AG10803 (cell line): Measurements from ENCODE around the gene SELENOM.

Experiments used
- DNase-seq: peaks from one replicate; pipeline ENCODE4 v3.0.0; 2010; ENCODE audit warnings: low read depth
- H3K4me3 ChIP-seq: 2 replicates; pipeline ENCODE4 v1.5.1; 2011; ENCODE audit warnings: mild to moderate bottlenecking, low read length, control low read depth
- TF ChIP-seq, protein P1 (sequence below): conservative IDR thresholded peaks from 2 replicates; pipeline ENCODE4 v1.5.1; 2011; ENCODE audit warnings: mild to moderate bottlenecking, low read length, control low read depth, inconsistent platforms

The SELENOM gene, protein sequence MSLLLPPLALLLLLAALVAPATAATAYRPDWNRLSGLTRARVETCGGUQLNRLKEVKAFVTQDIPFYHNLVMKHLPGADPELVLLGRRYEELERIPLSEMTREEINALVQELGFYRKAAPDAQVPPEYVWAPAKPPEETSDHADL

DNA sequence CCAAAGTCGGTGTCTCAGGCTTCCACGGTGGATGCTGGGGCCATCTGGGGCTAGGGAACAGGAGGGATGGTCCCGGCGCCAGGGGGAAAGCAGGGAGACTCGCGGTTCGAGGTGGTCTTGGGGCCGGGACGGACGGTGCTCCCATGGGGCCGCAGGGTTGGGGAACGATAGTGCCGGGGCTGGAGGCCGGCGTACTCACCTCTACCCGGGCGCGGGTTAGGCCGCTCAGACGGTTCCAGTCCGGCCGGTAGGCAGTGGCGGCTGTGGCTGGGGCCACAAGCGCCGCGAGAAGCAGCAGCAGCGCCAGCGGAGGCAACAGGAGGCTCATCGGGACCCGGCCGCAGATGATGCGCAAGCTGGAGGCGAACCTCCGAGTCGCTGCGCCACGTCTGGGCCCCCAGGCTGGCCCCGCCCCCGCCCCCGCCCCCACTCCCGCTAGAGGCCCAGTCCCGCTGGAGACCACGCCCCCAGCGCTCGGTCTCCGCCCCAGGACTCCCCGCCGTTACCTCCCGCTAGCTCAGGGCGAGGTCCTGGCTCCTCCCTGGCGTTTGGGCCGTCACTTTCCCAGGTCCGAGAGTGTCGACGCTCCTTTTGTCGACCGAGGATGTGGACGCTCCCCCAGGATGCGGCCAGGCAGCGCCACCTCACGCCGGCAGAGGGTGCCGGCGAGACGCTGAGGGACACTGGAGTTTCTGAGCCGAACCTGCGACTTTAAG is at the start of gene SELENOM:
Gene SELENOM, minus strand, starts transcription at position 391 of the 716 bp plus-strand sequence. Its CDS starts 63 bp downstream, at position 328.
- peak within 1 kb of the TSS; percentile 95 for H3K4me3 ChIP-seq
- TF ChIP-seq, protein P1, sequence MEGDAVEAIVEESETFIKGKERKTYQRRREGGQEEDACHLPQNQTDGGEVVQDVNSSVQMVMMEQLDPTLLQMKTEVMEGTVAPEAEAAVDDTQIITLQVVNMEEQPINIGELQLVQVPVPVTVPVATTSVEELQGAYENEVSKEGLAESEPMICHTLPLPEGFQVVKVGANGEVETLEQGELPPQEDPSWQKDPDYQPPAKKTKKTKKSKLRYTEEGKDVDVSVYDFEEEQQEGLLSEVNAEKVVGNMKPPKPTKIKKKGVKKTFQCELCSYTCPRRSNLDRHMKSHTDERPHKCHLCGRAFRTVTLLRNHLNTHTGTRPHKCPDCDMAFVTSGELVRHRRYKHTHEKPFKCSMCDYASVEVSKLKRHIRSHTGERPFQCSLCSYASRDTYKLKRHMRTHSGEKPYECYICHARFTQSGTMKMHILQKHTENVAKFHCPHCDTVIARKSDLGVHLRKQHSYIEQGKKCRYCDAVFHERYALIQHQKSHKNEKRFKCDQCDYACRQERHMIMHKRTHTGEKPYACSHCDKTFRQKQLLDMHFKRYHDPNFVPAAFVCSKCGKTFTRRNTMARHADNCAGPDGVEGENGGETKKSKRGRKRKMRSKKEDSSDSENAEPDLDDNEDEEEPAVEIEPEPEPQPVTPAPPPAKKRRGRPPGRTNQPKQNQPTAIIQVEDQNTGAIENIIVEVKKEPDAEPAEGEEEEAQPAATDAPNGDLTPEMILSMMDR, result peak; percentile 85

DNA sequence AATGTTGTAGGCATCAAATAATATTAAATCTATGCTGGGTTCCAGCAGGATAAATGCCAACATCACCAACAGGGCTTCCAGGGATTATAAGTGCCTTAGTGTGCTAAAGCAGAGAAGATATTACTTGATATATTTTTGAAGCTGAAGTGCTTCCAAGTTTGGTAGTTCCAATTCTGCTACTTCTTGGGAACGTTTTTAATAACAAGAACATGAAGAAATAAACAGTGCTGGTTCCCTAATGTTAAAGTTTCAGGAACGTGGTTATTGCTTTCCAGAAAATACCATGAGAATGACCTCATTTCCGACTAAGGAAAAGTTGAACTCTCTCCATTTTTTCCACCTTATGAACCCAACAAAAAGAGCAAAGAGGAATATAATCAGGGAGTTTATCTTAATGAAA is 48.1 kb upstream of the SELENOM start:
- no peak overlapping the region for H3K4me3 ChIP-seq
- peak; percentile 69 for DNase-seq

More for the DNA sequence above, at the start of gene SELENOM:
- DNase-seq, result peak; percentile 98

DNA sequence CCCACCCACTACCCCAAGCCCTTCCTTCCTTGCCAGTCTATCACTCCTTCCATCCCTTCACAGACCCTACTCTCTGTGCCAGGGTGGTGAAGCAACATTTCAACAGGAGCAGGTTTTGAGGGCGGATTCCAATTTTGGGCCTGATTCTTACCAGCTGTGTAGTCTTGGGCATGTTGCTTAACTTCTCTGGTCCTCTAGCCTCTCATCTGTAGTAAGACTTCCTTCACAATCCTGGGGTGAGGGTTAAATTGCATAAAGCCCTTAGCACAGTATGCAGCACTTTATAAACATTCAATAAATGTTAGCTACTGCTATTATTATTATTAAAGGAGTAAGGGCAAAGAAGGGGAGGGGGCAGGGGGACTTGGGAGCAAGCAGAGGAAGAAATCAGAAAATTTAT is 47.6 kb upstream of the SELENOM start:
- TF ChIP-seq, protein P1, result no peak
- peak; percentile 42 for DNase-seq
- no peak overlapping the region for H3K4me3 ChIP-seq

More for the DNA sequence above, 48.1 kb upstream of the SELENOM start:
- TF ChIP-seq, protein P1, result no peak

DNA sequence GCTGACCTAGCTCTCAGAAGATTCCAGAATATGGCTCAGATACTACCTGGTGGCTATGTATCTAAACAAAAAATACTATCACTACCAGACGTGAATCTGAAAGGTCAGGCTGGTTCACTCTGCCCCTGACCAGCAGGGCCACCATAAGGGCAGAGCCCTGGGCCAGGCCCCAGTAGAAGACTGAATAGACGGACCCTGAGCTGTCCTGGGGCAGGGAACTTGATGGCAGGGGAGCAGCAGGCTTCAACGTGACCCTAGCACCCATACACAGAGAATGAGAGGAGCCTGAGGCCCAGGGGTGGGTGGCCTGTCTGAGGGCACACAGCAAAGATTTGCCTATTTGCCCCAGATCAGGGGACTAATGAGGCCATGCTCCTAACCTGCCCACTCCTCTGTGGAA is 46.0 kb upstream of the SELENOM start:
- TF ChIP-seq, protein P1, result no peak
- no peak overlapping the region for H3K4me3 ChIP-seq
- no peak for DNase-seq

DNA sequence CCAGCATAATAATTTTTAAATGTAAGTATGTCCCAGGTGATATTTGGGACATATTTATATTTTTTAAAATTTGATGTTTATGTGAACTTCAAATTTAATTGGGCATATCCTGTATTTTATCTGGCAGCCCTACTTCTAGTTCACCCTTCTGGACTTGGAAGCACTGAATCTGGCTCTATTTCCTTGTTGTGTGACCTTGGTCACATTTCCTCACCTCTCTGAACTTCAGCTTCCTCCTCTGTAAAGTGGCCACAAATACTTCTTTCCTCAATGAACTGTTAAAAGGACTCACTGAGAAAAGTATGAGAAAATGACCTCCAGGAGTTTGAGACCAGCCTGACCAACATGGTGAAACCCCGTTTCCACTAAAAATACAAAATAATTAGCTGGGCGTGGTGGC is 44.5 kb upstream of the SELENOM start:
- DNase-seq, result no peak
- TF ChIP-seq, protein P1, result no peak
- H3K4me3 ChIP-seq, result no peak overlapping the region

DNA sequence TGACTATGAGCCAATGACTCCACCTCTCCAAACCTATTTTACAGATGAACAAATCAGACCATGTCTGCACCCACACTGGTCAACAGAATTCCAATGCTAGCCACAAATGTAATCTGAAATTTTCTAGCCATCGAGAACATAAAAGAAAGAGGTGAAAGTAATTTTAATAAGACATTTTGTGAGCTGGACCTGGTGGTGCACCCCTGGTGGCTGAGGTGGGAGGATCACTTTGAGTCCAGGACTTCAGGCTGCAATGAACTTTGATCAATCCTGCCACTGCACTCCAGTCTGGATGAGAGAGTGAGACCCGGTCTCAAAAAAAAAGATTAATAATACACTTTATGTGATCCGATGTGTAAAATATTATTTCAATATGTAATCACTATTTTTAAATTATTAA is 43.2 kb upstream of the SELENOM start:
- no peak for DNase-seq
- TF ChIP-seq, protein P1, result peak; percentile 41
- no peak overlapping the region for H3K4me3 ChIP-seq
